ENCODE results near the gene MLC1.

- TF ChIP-seq CTCF (conservative IDR thresholded peaks at IDR 0.05; ENCODE audit: low read depth, low read length): no peak
- TF ChIP-seq MAFK (IDR thresholded peaks at IDR 0.05; ENCODE audit: low read depth, low read length): no peak
- no peak for TF ChIP-seq POLR2A (IDR thresholded peaks at IDR 0.05; ENCODE audit: low read depth, low read length)
- TF ChIP-seq FOS (IDR thresholded peaks at IDR 0.05; ENCODE audit: low read depth, low read length): no peak
- no peak for TF ChIP-seq SMC3 (IDR thresholded peaks at IDR 0.05; ENCODE audit: low read depth, low read length)
- no peak for TF ChIP-seq USF2 (IDR thresholded peaks at IDR 0.05; ENCODE audit: low read depth, low read length)
- TF ChIP-seq MXI1 (IDR thresholded peaks at IDR 0.05; ENCODE audit: borderline replicate concordance, low read depth, low read length): no peak
- no peak for TF ChIP-seq CEBPB (IDR thresholded peaks at IDR 0.05; ENCODE audit: low read depth, low read length)
- no peak for TF ChIP-seq RCOR1 (IDR thresholded peaks at IDR 0.05; ENCODE audit: insufficient replicate concordance, low read length)
- TF ChIP-seq MAZ (IDR thresholded peaks at IDR 0.05; ENCODE audit: borderline replicate concordance, low read depth, low read length): no peak
- no peak for TF ChIP-seq RFX5 (IDR thresholded peaks at IDR 0.05; ENCODE audit: low read depth, low read length)
- TF ChIP-seq BHLHE40 (IDR thresholded peaks at IDR 0.05; ENCODE audit: low read depth, low read length): no peak
These were observed 34.0 kb upstream of the MLC1 start for GRCh38 chr22:50119169-50119767.
